Stimulated activated CD4-positive, alpha-beta T cell treated with anti-CD3 and anti-CD28 coated beads, TNF-alpha, amount 100 ng/mL, for 48 hours (primary cell): ENCODE measurements around the gene ZNF496.
"Not testable (repeated sequence)": the region's sequence is repeated elsewhere in the genome, so short reads cannot be mapped to it uniquely, and the experiment has no call there.

Experiments used
- DNase-seq, 3 donors: peaks; one replicate each; pipeline ENCODE4 v3.0.0-alpha.2; 2020; ENCODE audit warnings: low read depth in 3 of 3

The ZNF496 gene

DNA sequence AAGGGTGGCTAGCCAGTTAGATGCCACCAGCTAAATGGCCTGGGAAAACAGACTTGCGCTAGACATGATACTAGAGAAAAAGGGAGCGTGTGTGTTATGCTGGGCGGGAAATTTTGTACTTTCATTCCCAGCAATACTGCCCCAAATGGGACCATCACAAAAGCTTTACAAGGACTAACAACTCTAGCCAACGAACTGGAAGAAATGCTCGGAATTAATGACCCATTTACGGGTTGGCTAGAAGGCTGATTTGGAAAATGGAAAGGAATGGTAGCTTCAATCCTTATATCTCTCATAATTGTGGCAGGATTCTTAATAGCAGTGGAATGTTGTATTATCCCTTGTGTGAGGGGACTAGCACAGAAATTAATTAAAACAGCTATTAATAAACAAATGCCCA, 27.9 kb upstream of the ZNF496 start:
- no peak for DNase-seq

DNA sequence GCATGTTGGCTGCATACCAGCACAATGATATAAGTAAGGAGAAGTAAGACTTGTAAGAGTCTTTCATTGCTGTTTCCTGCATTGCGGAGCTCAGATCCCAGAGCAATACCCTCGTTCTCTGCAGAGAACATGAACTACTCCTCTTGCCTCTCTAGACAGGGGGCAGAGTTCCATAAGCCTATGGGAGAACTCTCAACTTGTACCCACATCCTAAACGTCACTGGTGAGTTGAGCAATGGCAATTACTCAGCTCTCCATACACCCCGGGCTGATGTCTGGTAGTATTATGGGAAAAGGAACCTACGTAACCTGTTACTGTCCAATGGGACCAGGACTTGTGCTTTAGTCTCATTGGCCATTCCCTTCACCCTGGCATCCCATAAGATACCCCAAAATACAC, 27.3 kb upstream of the ZNF496 start:
- DNase-seq, result no peak

DNA sequence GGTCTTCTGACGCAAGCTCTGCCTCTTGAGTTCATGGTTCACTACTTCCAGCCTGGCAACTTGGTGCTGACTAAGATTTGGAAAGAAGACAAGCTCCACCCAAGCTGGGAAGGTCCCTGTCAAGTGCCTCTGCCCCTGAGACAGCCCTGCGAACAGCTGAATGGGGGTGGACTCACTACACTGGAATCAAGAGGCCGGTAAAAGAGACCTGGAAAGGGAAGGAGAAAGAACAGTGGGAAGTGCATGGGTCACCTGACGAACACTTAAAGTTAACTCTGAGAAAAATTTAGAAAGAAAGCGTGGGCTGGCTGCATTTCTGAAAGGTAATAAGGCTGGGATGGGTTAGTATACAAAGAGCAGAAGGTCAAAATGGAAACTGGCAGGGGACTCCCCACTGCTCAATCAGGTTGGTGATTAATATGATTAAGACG, 26.1 kb upstream of the ZNF496 start:
- no peak for DNase-seq

DNA sequence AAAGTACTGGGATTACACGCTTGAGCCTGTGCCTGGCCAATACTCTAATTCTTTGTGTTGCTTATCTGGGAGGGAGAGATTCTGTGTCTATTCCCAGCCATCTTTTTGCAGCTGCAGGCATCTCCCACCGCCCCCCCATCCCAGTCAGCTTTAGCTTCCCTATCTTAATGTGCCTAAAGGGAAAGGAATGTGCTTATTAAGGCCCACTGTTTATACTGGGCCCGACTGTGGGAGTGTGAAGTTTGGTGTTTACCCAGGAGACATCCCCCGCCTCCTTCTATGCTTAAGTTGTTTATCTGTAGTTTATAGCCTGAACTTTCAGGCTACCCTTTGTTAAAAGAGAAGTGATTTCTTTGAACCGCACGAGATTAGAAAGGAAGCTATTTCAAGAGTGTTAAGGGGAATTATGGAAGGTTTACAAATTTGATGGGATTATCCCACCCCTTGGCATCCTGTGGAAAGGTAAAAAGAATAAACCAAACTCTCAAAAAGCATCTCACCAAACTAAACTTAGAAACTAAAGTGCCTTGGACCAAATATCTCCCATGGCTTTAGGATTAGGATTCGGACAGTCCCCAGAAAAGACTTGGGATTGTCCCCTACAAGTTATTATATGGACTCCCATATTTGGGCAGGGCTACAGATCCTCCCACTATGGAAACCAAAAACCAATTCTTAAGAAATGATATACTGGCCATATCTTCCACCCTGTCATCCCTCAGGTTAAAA, 25.5 kb upstream of the ZNF496 start:
- DNase-seq, result no peak

DNA sequence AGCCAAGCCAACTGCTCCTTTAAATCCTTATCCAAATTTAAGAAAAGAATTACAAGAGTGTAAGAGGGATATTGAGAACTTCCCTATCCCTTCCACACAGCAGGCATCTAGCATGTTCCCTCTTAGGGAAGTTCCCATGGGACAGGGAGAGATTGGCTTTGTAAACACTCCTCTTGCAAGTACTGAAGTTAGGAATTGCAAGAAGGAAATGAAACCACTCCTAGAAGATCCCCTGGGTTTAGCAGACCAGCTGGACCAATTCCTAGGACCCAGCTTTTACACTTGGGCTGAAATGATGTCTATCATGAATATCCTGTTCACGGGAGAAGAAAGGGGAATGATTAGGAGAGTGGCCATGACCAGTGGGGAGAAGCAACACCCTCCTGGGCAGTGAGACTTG, 23.5 kb upstream of the ZNF496 start:
- not testable (repeated sequence) for DNase-seq

DNA sequence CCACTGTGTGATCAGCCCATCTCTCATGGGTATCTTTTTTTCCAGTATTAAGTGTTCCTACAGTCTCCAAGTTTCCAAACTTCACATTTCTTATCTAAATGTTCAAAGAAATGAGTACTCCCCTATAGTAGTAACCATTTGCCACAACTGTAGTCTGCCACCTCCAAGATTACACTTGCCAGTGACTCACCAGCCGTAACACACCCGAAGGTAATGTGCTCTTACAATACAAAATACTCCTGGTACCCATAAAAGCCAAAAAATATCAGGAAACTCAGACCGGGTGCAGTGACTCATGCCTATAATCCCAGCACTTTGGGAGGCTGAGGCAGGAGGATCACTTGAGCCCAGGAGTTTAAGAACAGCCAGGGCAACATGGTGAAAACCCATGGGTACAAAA, 20.5 kb upstream of the ZNF496 start:
- DNase-seq, result no peak

DNA sequence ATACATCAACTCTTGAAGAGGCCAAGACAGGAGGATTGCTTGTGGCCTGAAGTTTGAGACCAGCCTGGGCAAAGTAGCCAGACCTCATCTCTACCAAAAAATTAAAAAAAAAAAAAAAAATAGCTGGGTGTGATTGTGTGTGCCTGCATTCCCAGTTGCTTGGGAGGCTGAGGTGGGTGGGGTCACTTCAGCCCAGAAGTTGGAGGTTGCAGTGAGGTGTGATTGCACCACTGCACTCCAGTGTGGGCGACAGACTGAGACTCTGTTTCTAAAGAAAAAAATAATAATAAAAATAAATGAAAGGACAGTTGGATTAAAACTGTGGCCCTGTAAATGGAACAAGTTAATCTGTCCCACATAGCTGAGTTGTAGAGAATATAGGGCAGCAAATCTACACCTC, 18.9 kb upstream of the ZNF496 start:
- no peak for DNase-seq

DNA sequence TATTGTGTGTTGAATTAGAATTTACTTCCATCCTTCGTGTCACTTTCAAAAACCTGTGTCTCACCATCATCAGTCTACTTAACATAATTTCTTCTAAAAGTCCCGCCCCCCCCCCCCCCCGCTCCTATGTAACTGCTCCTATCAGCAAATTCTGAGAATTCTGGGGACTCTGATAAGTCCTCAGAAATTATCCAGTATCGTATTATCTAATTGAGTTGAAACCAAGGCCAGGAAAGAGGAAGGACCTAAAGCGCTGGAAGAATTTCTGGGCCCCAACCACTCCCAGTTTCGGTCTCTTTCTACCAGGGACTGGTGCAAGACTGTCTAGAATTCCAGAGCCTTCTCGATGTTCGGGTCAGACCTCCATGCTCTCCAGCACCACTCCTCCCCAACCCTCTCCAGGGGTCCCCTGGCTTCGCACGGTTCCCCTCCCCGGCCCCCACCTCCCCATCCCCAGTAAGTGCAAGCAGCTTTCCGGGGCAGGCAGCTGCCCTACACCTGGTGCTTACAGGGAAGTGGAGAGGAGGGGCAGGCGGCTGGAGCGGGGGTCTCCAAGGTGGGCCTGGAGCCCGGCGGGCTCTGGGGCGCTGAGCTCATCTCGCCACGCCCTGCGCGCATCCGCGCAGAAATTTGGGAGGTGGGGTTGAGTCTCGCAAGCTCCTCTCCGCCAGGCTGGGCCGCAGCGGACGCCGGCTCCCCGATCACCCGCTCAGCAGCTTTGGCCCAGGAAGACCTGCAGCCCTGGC, 16.0 kb upstream of the ZNF496 start:
- DNase-seq, result no peak

DNA sequence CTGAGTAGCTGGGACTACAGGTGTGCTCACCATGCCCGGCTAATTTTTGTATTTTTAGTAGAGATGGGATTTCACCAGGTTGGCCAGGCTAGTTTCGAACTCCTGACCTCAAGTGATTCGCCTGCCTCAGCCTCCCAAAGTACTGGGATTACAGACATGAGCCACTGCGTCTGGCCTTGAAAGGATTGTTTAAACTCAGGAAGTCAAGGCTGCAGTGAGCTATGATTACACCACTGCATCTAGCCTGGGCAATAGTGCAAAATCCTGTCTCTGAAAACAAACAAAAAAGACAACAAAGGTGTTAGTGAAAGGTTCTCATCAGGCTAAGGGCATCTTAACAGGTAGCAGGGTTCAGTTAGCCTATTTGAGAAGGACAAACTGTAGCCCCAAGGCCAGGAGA, 14.2 kb upstream of the ZNF496 start:
- no peak for DNase-seq

DNA sequence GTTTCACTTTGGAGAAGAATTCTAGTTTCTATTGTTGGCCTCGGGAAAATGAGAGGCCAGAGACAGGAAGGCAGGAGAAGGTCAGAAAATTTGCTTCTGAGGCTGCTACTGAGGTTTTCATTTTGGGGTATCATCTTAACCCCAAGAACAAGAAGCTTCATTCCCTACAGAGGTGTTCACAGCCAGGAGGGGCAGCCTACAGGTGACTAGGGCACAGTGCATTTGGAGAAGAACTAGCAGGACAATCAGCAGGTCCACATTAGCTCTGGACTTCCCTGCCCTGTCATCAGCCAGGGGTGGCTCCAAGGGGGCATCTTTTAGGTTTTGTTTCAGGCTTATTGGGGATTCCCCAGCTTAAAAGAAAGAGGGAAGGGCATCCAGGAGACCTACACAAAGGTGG, 12.1 kb upstream of the ZNF496 start:
- no peak for DNase-seq

DNA sequence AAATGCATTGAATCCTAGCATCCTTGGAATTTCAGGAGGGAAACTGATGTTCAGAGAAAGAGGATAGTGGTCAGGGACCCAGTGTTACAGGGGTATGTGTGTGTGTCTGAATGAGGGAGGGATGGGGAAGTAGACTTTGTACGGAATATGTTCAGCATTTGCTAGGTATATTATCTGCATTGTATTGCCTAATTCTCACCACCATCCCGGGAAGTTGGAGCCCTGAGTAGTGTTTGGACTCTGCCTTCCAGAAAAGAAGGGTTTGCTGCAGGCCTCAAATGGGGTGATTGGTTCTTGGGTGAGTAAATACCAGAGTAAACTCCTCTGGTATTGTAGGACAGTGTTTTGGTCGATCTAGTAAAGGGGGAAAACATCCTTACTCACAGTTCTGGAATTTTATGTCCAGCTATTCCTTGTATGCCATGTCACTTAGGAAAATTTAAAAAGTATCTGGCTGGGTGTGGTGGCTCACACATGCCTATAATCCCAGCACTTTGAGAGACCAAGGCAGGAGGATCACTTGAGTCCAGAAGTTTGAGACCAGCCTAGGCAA, 7.1 kb upstream of the ZNF496 start:
- no peak for DNase-seq

DNA sequence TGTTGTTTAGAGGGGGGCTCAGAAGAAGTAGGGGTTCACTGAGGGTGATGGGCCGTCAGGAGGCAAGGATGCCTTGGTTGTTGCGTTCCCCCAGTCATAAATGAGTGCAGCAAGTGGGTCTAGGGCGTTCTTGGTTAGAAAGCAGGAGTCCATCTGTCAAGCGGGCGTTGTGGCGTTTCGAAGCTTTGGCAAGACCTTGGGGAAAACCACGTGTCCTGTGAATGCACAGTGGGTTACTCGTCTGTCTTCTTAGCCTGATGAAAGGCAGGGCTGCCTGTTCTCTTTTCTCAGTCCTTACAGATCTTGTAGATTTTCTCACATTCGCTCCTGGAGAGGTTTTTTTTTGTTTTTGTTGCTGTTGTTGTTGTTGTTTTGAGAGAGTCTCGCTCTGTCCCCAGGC, 6.3 kb upstream of the ZNF496 start:
- DNase-seq, result no peak

DNA sequence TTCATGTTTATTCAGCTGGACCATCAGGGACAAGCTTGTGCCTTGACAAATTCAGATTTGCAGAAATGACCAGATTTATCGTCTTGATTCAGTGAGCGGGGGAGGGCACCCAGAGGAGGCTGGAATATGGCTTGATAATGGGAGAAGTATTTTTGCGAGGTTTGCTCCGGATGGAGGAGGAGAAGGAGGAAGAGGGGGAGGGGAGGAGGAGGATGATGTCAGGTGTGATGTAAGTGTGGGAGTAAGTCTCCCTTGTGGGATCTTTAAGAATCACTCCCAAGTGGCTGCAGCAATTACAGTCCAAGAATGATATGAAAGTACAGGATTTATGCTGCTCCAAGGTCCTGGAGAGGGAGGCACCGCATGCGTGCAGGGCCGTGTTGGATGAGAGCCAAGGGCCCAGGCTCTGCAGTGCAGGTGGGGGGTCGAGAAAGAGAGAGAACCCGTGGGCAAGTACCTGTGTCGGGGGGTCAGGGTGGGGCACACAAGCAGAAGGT, 5.6 kb upstream of the ZNF496 start:
- no peak for DNase-seq

DNA sequence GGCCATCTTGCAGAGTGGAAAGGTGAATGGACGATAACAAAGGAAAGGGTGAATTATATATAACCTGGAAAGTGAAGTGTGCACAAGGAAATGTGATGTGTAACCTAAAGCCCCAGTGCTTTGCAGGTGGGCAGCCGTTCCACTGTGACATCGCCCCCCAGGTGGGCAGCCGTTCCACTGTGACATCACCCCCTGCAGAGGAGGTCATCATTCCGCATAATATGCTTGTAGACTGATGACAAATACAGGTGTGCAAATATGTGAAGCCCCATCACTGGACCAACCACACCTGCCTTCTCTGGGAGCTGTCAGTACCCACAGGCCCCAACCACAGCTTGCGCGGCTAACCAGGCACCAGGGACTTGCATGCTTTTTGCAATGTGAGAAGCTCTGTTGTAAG, 4.7 kb upstream of the ZNF496 start:
- DNase-seq, result no peak

DNA sequence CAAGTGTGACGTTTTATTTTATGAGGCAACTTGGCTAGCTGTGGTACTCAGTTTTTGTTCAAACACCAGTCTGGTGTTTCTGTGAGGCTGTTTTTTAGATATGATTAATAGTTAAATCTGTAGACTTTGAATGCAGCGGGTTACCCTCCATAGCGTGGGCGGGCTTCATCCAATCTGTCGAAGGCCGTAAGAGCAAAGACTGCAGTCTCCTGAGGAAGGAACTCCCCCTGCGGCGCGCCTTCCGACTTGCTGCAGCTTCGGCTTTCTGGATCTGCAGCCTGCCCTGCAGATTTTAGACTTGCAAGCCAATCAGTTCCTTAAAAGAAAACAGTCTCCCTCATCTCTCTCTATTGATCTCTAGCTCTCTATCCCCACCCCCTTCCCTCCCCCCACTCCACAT, 4.2 kb upstream of the ZNF496 start:
- DNase-seq, result no peak

DNA sequence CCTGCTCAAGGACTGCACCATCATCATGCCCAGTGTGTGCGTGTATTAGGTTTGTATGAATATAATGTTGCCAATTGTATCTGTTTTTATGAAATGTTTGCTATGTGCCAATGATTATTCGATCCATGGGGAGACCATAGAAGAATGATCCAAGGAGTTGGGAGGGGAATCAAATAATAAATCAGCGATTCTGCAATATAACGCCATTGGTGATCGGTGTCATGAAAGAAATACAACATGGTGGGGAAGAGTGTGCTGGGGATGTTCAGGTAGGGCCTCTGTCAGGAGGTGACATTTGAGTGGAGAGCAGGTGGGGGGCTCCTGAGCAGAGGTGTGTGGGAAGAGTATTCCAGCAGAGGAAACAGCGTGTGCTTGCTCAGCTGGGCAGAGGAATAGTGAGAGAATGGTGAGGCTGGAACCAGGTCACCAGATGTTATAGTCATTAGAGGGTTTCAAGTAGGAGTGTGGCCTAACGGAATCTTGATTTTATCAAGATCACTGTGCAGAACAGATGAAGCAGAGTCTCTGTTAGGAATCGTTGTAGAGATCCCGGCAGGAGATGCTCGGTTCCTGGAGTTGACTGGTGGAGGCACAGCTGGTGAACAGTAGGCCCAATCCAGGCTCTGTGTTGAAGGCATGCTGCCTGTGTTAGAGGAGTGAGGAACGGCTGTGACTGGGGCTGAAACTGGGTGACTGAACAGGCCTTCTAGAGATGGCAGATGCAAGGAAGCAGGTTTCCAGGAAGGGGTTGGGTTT, 2.9 kb upstream of the ZNF496 start:
- DNase-seq, result no peak

DNA sequence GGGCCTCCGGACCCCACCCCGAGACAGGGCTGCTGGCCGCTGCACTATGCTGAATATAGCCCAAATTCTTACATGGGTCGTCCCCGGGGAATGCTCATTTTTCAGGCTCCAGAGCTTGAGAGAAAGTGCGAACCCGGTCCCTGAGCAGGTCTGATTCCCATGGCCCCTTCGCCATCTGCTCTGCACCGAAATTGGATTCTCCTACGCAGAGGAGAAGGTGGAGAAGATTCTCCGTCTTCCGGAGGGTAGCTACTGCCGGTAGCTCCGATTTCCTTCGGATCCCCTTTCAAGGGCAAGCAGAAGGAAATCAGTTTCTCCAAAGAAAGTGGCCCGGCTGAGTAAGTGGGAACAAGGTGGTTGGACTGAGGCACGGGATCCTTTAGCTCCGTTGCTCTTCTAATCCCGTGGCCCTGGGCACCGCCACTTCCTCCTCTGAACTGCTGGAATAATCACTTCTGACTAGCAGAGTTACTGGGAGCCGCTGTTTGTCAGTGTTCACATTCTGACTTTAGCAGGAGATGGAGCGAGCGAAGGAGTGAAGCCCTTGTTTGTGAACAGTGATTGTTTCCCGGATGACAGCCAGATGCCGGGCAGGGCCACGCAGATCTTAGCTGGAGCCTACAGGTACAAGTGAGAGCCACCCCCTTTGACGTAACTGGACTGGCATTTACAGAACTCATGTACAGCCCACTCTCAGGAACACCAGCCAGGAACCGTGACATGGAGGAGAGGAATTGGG, 1.1 kb upstream of the ZNF496 start:
- no peak for DNase-seq

DNA sequence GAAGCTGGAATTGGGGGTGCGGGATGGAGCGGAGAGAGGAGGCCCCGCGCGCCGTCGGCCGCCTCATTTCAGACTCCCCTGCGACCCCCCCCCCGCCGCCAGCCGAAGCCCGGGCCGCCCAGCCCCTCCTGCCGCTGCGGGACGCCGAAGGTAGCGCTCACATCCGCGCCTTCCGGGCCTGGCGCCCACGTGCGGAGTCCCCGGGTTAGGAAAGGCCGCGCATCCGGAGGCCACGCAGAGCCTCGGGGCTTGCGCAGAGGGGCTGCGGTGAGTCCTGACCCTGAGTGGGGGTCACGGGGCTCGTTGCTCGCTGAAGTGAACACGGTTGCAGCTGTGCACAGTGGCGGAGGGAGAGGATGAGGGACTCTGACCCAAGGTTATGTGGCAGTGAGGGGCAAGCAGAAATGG, 552 bp upstream of the ZNF496 start:
- DNase-seq, result peak; percentile 24 to 44 (median 38)

DNA sequence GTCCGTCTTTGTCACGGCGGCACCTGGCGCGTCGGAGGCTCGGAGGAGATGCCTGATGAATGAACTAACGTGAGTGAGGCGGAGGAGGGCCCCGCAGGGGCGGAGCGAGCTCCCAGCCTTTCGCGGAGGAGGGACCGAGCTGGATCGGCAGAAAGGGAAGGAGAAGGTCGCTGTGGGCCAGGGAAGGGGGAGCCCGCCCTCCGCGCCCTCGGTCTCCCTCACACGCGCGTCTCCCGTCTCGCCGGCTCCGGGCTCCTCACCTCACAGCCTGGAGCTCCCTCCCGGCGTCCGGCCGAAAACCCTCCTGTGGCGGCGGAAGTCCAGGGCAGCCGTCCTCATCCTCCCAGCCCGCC, 519 bp downstream of the ZNF496 start:
- DNase-seq, result peak; percentile 56 to 61 (median 56)

DNA sequence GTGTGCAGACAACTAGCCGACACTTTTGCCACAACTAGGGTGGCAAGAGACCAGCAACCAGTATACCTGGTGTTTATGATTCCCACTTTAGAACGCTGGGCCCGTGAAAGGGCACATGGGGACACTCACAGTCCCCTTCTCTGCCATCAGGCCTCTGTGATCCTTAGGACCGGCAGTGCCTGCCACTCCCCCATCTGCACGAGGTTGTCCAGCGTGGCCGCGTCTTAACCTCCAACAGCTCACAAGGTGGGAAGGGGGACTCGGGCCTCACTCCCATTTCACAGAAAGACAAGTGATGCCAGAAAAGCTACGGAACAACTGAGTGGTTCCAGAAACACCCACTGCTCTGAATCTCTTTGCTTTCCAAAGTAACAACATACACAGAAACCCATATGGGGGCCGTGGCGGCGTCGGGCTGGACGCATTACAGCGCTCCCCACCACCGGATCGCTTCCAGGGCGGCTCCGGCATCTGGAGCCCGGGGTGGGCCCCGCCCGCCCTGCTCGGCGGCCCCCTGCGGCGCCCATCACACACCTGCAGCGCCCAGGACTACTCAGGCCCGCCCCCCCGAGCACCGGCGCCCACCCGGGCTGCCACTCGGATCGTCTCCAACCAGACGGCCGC, 1.0 kb downstream of the ZNF496 start:
- no peak for DNase-seq

DNA sequence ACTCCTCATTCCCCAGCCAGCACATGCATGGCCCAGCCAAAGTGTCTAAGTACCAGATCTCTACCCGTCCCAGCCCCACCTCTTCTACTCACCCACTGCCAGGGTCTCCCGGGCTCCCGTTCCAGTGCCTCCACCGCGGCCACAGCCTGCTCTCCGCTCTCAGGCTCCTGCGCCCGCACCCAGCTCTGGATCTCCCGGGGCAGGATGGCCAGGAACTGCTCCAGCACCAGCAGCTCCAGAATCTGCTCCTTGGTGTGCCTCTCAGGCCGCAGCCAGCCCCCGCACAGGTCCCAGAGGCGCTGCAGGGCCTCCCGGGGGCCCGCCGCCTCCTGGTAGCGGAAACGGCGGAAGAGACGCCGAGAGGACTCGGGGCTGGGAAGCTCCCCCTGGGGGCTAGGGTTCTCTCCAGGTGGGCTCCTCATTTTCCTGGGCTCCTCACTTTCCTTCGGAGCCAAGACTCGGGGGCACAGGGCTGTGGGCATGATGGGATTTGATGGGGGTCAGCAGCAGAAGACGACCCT, 2.5 kb downstream of the ZNF496 start:
- no peak for DNase-seq
